ENCODE results near the gene PRSS16.

The PRSS16 gene

GRCh38 chr6:27230758-27231111 is 16.8 kb upstream of the PRSS16 start:
- no peak overlapping the region for H3K4me3 Mint-ChIP-seq
- H3K27me3 Mint-ChIP-seq, result peaks cover 65% of the 10 kb centered on the region
- H3K27ac Mint-ChIP-seq, result no peak overlapping the region
- H3K9me3 Mint-ChIP-seq, result no peaks in the 10 kb centered on the region
- intact Hi-C loops (cut with micrococcal nuclease), result no loop called here
- H3K36me3 Mint-ChIP-seq (ENCODE audit: low read depth), result no peaks in the 10 kb centered on the region
- H3K4me1 Mint-ChIP-seq (ENCODE audit: low read depth), result no peaks in the 10 kb centered on the region

- no peak overlapping the region for H3K4me3 Mint-ChIP-seq
- intact Hi-C loops (cut with micrococcal nuclease), result no loop called here
- no peaks in the 10 kb centered on the region for H3K4me1 Mint-ChIP-seq (ENCODE audit: low read depth)
- H3K36me3 Mint-ChIP-seq (ENCODE audit: low read depth), result no peaks in the 10 kb centered on the region
- peaks cover 80% of the 10 kb centered on the region for H3K27me3 Mint-ChIP-seq
- no peaks in the 10 kb centered on the region for H3K9me3 Mint-ChIP-seq
- H3K27ac Mint-ChIP-seq, result no peak overlapping the region
These were observed 12.9 kb upstream of the PRSS16 start for GRCh38 chr6:27234576-27234975.

GRCh38 chr6:27237089-27237803 is 10.3 kb upstream of the PRSS16 start:
- no peaks in the 10 kb centered on the region for H3K4me1 Mint-ChIP-seq (ENCODE audit: low read depth)
- H3K27ac Mint-ChIP-seq, result no peak overlapping the region
- H3K36me3 Mint-ChIP-seq (ENCODE audit: low read depth), result no peaks in the 10 kb centered on the region
- H3K27me3 Mint-ChIP-seq, result peaks cover 71% of the 10 kb centered on the region
- no peaks in the 10 kb centered on the region for H3K9me3 Mint-ChIP-seq
- no peak overlapping the region for H3K4me3 Mint-ChIP-seq
- intact Hi-C loops (cut with micrococcal nuclease), result no loop called here

GRCh38 chr6:27238010-27238983 is 9.2 kb upstream of the PRSS16 start:
- intact Hi-C loops (cut with micrococcal nuclease), result no loop called here
- no peaks in the 10 kb centered on the region for H3K36me3 Mint-ChIP-seq (ENCODE audit: low read depth)
- H3K9me3 Mint-ChIP-seq, result no peaks in the 10 kb centered on the region
- H3K27ac Mint-ChIP-seq, result no peak overlapping the region
- peaks cover 71% of the 10 kb centered on the region for H3K27me3 Mint-ChIP-seq
- H3K4me3 Mint-ChIP-seq, result no peak overlapping the region
- H3K4me1 Mint-ChIP-seq (ENCODE audit: low read depth), result no peaks in the 10 kb centered on the region

GRCh38 chr6:27239258-27239657 is 8.2 kb upstream of the PRSS16 start:
- no peak overlapping the region for H3K4me3 Mint-ChIP-seq
- intact Hi-C loops (cut with micrococcal nuclease), result no loop called here
- no peaks in the 10 kb centered on the region for H3K36me3 Mint-ChIP-seq (ENCODE audit: low read depth)
- no peaks in the 10 kb centered on the region for H3K9me3 Mint-ChIP-seq
- H3K27me3 Mint-ChIP-seq, result peaks cover 64% of the 10 kb centered on the region
- H3K4me1 Mint-ChIP-seq (ENCODE audit: low read depth), result no peaks in the 10 kb centered on the region
- H3K27ac Mint-ChIP-seq, result no peak overlapping the region

- intact Hi-C loops (cut with micrococcal nuclease), result no loop called here
- no peaks in the 10 kb centered on the region for H3K36me3 Mint-ChIP-seq (ENCODE audit: low read depth)
- H3K27me3 Mint-ChIP-seq, result peaks cover 51% of the 10 kb centered on the region
- H3K27ac Mint-ChIP-seq, result no peak overlapping the region
- no peak overlapping the region for H3K4me3 Mint-ChIP-seq
- H3K4me1 Mint-ChIP-seq (ENCODE audit: low read depth), result no peaks in the 10 kb centered on the region
- no peaks in the 10 kb centered on the region for H3K9me3 Mint-ChIP-seq
These were observed 6.1 kb upstream of the PRSS16 start for GRCh38 chr6:27241443-27241842.

- no peaks in the 10 kb centered on the region for H3K9me3 Mint-ChIP-seq
These were observed 4.8 kb upstream of the PRSS16 start for GRCh38 chr6:27242589-27243265.

GRCh38 chr6:27248783-27249182 is 1.3 kb downstream of the PRSS16 start:
- Mint-ChIP-seq H3K27me3 (peaks cover 43% of the 10 kb centered on the region), H3K27ac (no peak overlapping the region), H3K36me3 (ENCODE audit: low read depth) (no peaks in the 10 kb centered on the region), H3K4me1 (ENCODE audit: low read depth) (peaks cover 6% of the 10 kb centered on the region), H3K4me3 (no peak overlapping the region), H3K9me3 (no peaks in the 10 kb centered on the region)
- intact Hi-C loops (cut with micrococcal nuclease), result no loop called here

More at GRCh38 chr6:27242589-27243265, 4.8 kb upstream of the PRSS16 start:
- Mint-ChIP-seq H3K36me3 (ENCODE audit: low read depth) (no peaks in the 10 kb centered on the region), H3K27ac (no peak overlapping the region), H3K4me3 (no peak overlapping the region), H3K4me1 (ENCODE audit: low read depth) (no peaks in the 10 kb centered on the region), H3K27me3 (peaks cover 38% of the 10 kb centered on the region)
- intact Hi-C loops (cut with micrococcal nuclease), result no loop called here

GRCh38 chr6:27250277-27251111 is 3.0 kb downstream of the PRSS16 start:
- Mint-ChIP-seq H3K27me3 (peaks cover 53% of the 10 kb centered on the region), H3K27ac (no peak overlapping the region), H3K36me3 (ENCODE audit: low read depth) (no peaks in the 10 kb centered on the region), H3K4me3 (peak overlapping the region; percentile 67), H3K4me1 (ENCODE audit: low read depth) (peaks cover 6% of the 10 kb centered on the region), H3K9me3 (no peaks in the 10 kb centered on the region)
- intact Hi-C loops (cut with micrococcal nuclease), result no loop called here

- H3K4me3 Mint-ChIP-seq, result peak overlapping the region; percentile 67
- intact Hi-C loops (cut with micrococcal nuclease), result no loop called here
- H3K36me3 Mint-ChIP-seq (ENCODE audit: low read depth), result no peaks in the 10 kb centered on the region
- peaks cover 6% of the 10 kb centered on the region for H3K4me1 Mint-ChIP-seq (ENCODE audit: low read depth)
- no peaks in the 10 kb centered on the region for H3K9me3 Mint-ChIP-seq
- no peak overlapping the region for H3K27ac Mint-ChIP-seq
- peaks cover 60% of the 10 kb centered on the region for H3K27me3 Mint-ChIP-seq
These were observed 3.7 kb downstream of the PRSS16 start for GRCh38 chr6:27251112-27251605.

- peak overlapping the region; percentile 33 for H3K4me3 Mint-ChIP-seq
- H3K4me1 Mint-ChIP-seq (ENCODE audit: low read depth), result peaks cover 6% of the 10 kb centered on the region
- no peak overlapping the region for H3K27ac Mint-ChIP-seq
- H3K36me3 Mint-ChIP-seq (ENCODE audit: low read depth), result no peaks in the 10 kb centered on the region
- intact Hi-C loops (cut with micrococcal nuclease), result no loop called here
- H3K9me3 Mint-ChIP-seq, result no peaks in the 10 kb centered on the region
- H3K27me3 Mint-ChIP-seq, result peaks cover 62% of the 10 kb centered on the region
These were observed 4.2 kb downstream of the PRSS16 start for GRCh38 chr6:27251606-27252251.

- intact Hi-C loops (cut with micrococcal nuclease), result no loop called here
These were observed 7.1 kb downstream of the PRSS16 start for GRCh38 chr6:27254566-27254965.

GRCh38 chr6:27255866-27256265 is 8.4 kb downstream of the PRSS16 start:
- no peak overlapping the region for H3K27ac Mint-ChIP-seq
- intact Hi-C loops (cut with micrococcal nuclease), result no loop called here
- H3K36me3 Mint-ChIP-seq (ENCODE audit: low read depth), result no peaks in the 10 kb centered on the region
- H3K4me1 Mint-ChIP-seq (ENCODE audit: low read depth), result peaks cover 5% of the 10 kb centered on the region
- no peaks in the 10 kb centered on the region for H3K9me3 Mint-ChIP-seq
- H3K27me3 Mint-ChIP-seq, result peaks cover 63% of the 10 kb centered on the region
- no peak overlapping the region for H3K4me3 Mint-ChIP-seq

More at GRCh38 chr6:27254566-27254965, 7.1 kb downstream of the PRSS16 start:
- Mint-ChIP-seq H3K36me3 (ENCODE audit: low read depth) (no peaks in the 10 kb centered on the region), H3K27me3 (peaks cover 64% of the 10 kb centered on the region), H3K4me3 (no peak overlapping the region), H3K4me1 (ENCODE audit: low read depth) (peaks cover 6% of the 10 kb centered on the region), H3K9me3 (no peaks in the 10 kb centered on the region), H3K27ac (no peak overlapping the region)

Measured in dendritic cell treated with granulocyte-macrophage colony-stimulating factor and Interleukin-4, amounts not matched to agents 40 ng/mL and 50 ng/mL, for 4 days (primary cell).